ENCODE measurements around the gene CPA5.
"Not testable (repeated sequence)": the region's sequence is repeated elsewhere in the genome, so short reads cannot be mapped to it uniquely, and the experiment has no call there.

Gene CPA5

DNA sequence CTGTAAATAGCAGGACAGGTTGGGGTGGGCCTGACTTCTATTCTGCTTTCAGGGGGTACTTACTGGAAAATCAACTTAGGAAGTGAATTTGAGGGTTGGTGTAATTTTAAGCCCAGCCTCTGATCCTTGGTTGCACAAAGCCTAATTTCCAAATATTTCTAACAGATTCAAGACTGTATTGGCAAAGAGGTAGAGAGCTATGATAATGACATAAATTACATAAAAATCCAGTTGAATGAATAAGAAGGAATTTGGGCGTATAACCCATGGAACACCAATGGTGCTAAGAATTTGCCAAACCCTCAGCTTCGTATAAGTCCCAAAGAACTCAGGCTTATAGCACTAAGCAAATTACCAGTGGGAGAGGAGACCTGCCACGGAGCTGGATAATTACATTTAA is 39.7 kb upstream of the CPA5 start:
- H3K4me1 ChIP-seq = peaks cover 0 to 4% (median 0%) of the 10 kb centered on the region in 4 donors

DNA sequence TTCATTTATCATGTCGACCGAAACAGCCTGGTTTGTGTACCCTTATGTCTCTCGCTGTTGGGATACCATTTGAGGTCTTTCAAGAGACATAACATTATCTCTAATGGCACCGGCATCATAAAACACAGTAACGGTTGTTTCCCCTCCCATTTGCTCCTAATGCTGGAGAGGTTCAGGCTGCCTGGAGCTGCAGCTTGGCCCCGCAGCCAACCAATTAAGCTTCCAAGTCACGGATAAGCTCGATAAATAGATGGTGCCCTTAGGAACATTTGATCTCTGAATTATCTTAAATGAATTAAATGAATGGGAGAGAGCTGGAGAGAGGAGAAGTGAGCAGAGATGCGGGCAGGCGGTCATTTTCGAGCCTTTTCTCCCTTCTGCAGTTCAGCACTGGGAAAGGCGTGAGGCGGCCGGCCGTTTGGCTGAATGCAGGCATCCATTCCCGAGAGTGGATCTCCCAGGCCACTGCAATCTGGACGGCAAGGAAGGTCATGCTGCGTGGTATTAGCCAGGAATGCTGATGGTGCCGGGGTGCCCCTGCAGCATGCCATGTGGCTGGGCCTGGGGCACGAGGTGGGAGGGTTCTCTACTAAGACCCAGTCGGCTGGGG is 39.1 kb upstream of the CPA5 start:
- H3K36me3 ChIP-seq = no peaks in the 10 kb centered on the region
- TF ChIP-seq CTCF (IDR thresholded peaks at IDR 0.05) = no peak
- intact Hi-C loops (cut with DNase I; ENCODE audit: low total_unique reads) = no loop called here
- H3K27me3 ChIP-seq = no peaks in the 10 kb centered on the region
- no peaks in the 10 kb centered on the region for H3K9me3 ChIP-seq
- H3K4me1 ChIP-seq = peaks cover 0 to 4% (median 0%) of the 10 kb centered on the region in 4 donors
- no peak for DNase-seq
- no peak overlapping the region for H3K27ac ChIP-seq
- H3K4me3 ChIP-seq = no peak overlapping the region

More for the DNA sequence above, 39.7 kb upstream of the CPA5 start:
- TF ChIP-seq CTCF (IDR thresholded peaks at IDR 0.05) = no peak
- intact Hi-C loops (cut with DNase I; ENCODE audit: low total_unique reads) = no loop called here
- H3K36me3 ChIP-seq = no peaks in the 10 kb centered on the region
- no peak overlapping the region for H3K27ac ChIP-seq
- H3K4me3 ChIP-seq = no peak overlapping the region
- DNase-seq = no peak
- no peaks in the 10 kb centered on the region for H3K27me3 ChIP-seq
- H3K9me3 ChIP-seq = no peaks in the 10 kb centered on the region

- H3K27ac ChIP-seq = no peak overlapping the region
- H3K4me3 ChIP-seq = no peak overlapping the region
- intact Hi-C loops (cut with DNase I; ENCODE audit: low total_unique reads) = no loop called here
- H3K9me3 ChIP-seq = peaks cover 0 to 3% (median 0%) of the 10 kb centered on the region in 3 donors
- no peaks in the 10 kb centered on the region for H3K36me3 ChIP-seq
- no peak for TF ChIP-seq CTCF (IDR thresholded peaks at IDR 0.05)
- no peaks in the 10 kb centered on the region for H3K4me1 ChIP-seq
- DNase-seq = no peak
- no peaks in the 10 kb centered on the region for H3K27me3 ChIP-seq
Observed at GRCh38 chr7:130309986-130310385, 34.6 kb upstream of the CPA5 start.

GRCh38 chr7:130314305-130314704 is 30.3 kb upstream of the CPA5 start:
- no peak overlapping the region for H3K27ac ChIP-seq
- intact Hi-C loops (cut with DNase I; ENCODE audit: low total_unique reads) = no loop called here
- peaks cover 0 to 3% (median 0%) of the 10 kb centered on the region in 3 donors for H3K9me3 ChIP-seq

DNA sequence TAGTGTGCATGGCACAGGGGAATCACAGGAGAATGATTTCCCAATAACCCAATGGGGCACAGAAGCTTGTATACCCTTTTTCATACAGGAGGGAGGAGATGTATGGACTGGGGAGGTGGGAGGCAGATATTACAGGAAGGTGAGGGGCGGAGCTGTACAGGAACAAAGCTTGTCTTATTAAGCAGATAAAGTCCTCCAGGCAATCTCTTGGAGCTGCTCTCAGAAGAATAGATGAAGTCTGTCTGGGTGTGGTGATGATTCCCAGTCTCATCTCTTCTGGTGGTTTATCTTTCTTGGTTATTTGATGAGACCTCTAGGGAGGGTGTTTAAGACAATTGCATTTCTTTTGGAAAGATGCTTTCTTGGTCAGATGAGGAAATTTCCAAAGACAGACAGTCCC is 25.1 kb upstream of the CPA5 start:
- no peaks in the 10 kb centered on the region for H3K27me3 ChIP-seq
- H3K36me3 ChIP-seq = no peaks in the 10 kb centered on the region
- no peak overlapping the region for H3K4me3 ChIP-seq
- no peak overlapping the region for H3K27ac ChIP-seq
- no peaks in the 10 kb centered on the region for H3K4me1 ChIP-seq
- DNase-seq = no peak
- no peak for TF ChIP-seq CTCF (IDR thresholded peaks at IDR 0.05)
- H3K9me3 ChIP-seq = no peaks in the 10 kb centered on the region
- intact Hi-C loops (cut with DNase I; ENCODE audit: low total_unique reads) = no loop called here

More at GRCh38 chr7:130314305-130314704, 30.3 kb upstream of the CPA5 start:
- TF ChIP-seq CTCF (IDR thresholded peaks at IDR 0.05) = no peak
- no peak for DNase-seq
- H3K27me3 ChIP-seq = no peaks in the 10 kb centered on the region
- H3K4me1 ChIP-seq = no peaks in the 10 kb centered on the region
- H3K36me3 ChIP-seq = no peaks in the 10 kb centered on the region
- H3K4me3 ChIP-seq = no peak overlapping the region

DNA sequence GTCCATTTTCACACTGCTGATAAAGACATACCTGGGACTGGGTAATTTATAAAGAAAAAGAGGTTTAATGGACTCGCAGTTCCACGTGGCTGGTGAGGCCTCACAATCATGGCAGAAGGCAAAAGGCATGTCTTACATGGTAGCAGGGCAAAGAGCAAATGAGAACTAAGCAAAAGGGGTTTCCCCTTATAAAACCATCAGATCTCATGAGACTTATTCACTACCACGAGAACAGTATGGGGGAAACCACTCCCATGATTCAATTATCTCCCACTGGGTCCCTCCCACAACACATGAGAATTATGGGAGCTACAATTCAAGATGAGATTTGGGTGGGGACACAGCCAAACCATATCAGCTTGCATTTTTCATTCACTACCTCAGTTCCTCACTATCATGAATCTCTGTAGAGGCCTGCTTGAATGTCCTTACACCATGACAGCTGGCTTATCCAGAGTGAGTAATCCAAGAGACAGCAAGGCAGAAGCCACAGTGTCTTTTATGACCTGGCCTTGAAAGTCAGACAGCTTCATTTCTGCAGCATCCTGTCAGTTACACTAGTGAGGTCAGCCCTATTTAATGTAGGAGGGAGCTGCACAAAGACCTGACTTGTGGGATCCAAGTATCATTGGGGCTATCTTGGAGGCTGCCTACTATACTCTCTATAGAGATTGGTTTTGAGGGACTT is 22.9 kb upstream of the CPA5 start:
- not testable (repeated sequence) for H3K36me3 ChIP-seq

More for the DNA sequence above, 22.9 kb upstream of the CPA5 start:
- H3K27me3 ChIP-seq; H3K4me3 ChIP-seq; H3K27ac ChIP-seq; H3K4me1 ChIP-seq; intact Hi-C loops (cut with DNase I; ENCODE audit: low total_unique reads); H3K9me3 ChIP-seq; DNase-seq: not testable (repeated sequence)
